NCI-H345 treated with DMSO at 0.1 percent for 48 hours (cell line): ENCODE data around the gene FCRL4.
"Not testable (repeated sequence)": the region's sequence is repeated elsewhere in the genome, so short reads cannot be mapped to it uniquely, and the experiment has no call there.

Source experiments
- DNase-seq: peaks from one replicate; lab custom pipeline; 2025; ENCODE audit not compliant: unreplicated experiment; lab: John Stamatoyannopoulos, UW

Gene FCRL4

GRCh38 chr1:157551694-157552693 is 45.9 kb downstream of the FCRL4 start, which contains the start of gene FCRL5:
TSS of gene FCRL5 (minus strand) at chr1:157552515. CDS start at chr1:157552362, 153 bp downstream.
- no peak for DNase-seq

GRCh38 chr1:157548081-157548480 is 49.8 kb downstream of the FCRL4 start:
- DNase-seq: not testable (repeated sequence)

GRCh38 chr1:157542676-157543075 is 55.2 kb downstream of the FCRL4 start:
- no peak for DNase-seq

- DNase-seq: no peak
These were observed 57.0 kb downstream of the FCRL4 start for GRCh38 chr1:157540852-157541251.

- no peak for DNase-seq
These were observed 57.6 kb downstream of the FCRL4 start for GRCh38 chr1:157540160-157540748.

GRCh38 chr1:157539568-157539967 is 58.3 kb downstream of the FCRL4 start:
- DNase-seq: no peak

- no peak for DNase-seq
These were observed 65.3 kb downstream of the FCRL4 start for GRCh38 chr1:157532569-157532968.

GRCh38 chr1:157523774-157524493 is 74.0 kb downstream of the FCRL4 start:
- no peak for DNase-seq
